GM23338 (cell line): ENCODE results near the gene GFOD1. TPM values are rescaled to one million over a fixed set of nuclear protein-coding genes. Genes with fewer than 3 reads are reported as not detected.

Source experiments
- ATAC-seq: fragments of 200-7000 bp; cut with Tn5 transposase; 3 replicates; pipeline ENCODE4 v1.9.1; 2020
- DNase-seq: peaks from one replicate; pipeline ENCODE4 v3.0.0-alpha.2; 2015; ENCODE audit warnings: low spot score
- H2AFZ ChIP-seq: fragments of 200-600 bp; sonication (generic); 2 replicates; pipeline ENCODE4 v1.8.0; 2016; ENCODE audit warnings: antibody characterized with exemption, mild to moderate bottlenecking, moderate library complexity
- H3F3A ChIP-seq: fragments of 200-600 bp; sonication (generic); replicated peaks from 2 replicates; pipeline ENCODE4 v1.8.0; 2017; ENCODE audit warnings: antibody characterized with exemption, mixed run types, low read depth
- H3K27ac ChIP-seq: fragments of 200-600 bp; sonication (generic); 2 replicates; pipeline ENCODE4 v1.6.1; 2016; ENCODE audit warnings: low read depth
- H3K27me3 ChIP-seq: fragments of 200-600 bp; sonication (generic); 2 replicates; pipeline ENCODE4 v1.8.0; 2016; ENCODE audit warnings: mild to moderate bottlenecking, mixed run types, moderate library complexity; ENCODE audit not compliant: insufficient read depth
- H3K36me3 ChIP-seq: fragments of 200-600 bp; sonication (generic); 2 replicates; pipeline ENCODE4 v1.8.0; 2016; ENCODE audit warnings: mild to moderate bottlenecking; ENCODE audit not compliant: insufficient read depth
- H3K4me1 ChIP-seq: fragments of 200-600 bp; sonication (generic); 2 replicates; pipeline ENCODE4 v1.8.0; 2016; ENCODE audit warnings: mild to moderate bottlenecking, moderate library complexity; ENCODE audit not compliant: insufficient read depth
- H3K4me2 ChIP-seq: fragments of 200-600 bp; sonication (generic); 2 replicates; pipeline ENCODE4 v1.7.1; 2017; ENCODE audit warnings: mixed run types
- H3K4me3 ChIP-seq: fragments of 200-600 bp; sonication (generic); 2 replicates; pipeline ENCODE4 v1.6.1; 2016; ENCODE audit warnings: mixed run types
- H3K79me2 ChIP-seq: fragments of 200-600 bp; sonication (generic); replicated peaks from 2 replicates; pipeline ENCODE4 v1.8.0; 2017; ENCODE audit warnings: mild to moderate bottlenecking; ENCODE audit not compliant: insufficient read depth
- H3K9me2 ChIP-seq: fragments of 200-600 bp; sonication (generic); 2 replicates; pipeline ENCODE4 v1.8.0; 2017; ENCODE audit not compliant: insufficient read depth
- H4K20me1 ChIP-seq: fragments of 200-600 bp; sonication (generic); replicated peaks from 2 replicates; pipeline ENCODE4 v1.8.0; 2017; ENCODE audit warnings: mild to moderate bottlenecking; ENCODE audit not compliant: insufficient read depth
- H3K27ac Mint-ChIP-seq: 2 replicates; pipeline ENCODE4 v1.8.0; 2020; ENCODE audit warnings: inconsistent platforms, mild to moderate bottlenecking, moderate library complexity, mixed read lengths
- H3K27me3 Mint-ChIP-seq: 3 replicates; pipeline ENCODE4 v1.8.0; 2022; ENCODE audit warnings: low read depth, mild to moderate bottlenecking, moderate library complexity, mixed read lengths, inconsistent platforms; ENCODE audit not compliant: insufficient read depth, poor library complexity
- H3K36me3 Mint-ChIP-seq: 3 replicates; pipeline ENCODE4 v1.8.0; 2021; ENCODE audit warnings: low read depth, mild to moderate bottlenecking, inconsistent platforms, moderate library complexity, mixed read lengths
- H3K4me1 Mint-ChIP-seq: 3 replicates; pipeline ENCODE4 v1.8.0; 2020; ENCODE audit warnings: mild to moderate bottlenecking, inconsistent platforms, mixed read lengths
- H3K4me3 Mint-ChIP-seq: 3 replicates; pipeline ENCODE4 v1.8.0; 2021; ENCODE audit warnings: moderate library complexity, mild to moderate bottlenecking, inconsistent platforms, mixed read lengths
- H3K9me3 Mint-ChIP-seq: 3 replicates; pipeline ENCODE4 v1.8.0; 2020; ENCODE audit warnings: moderate library complexity, mild to moderate bottlenecking, inconsistent platforms, mixed read lengths
- CREB1 ChIP-seq: fragments of 250-450 bp; sonication (Bioruptor Pico); IDR thresholded peaks from 2 replicates; pipeline ENCODE4 v1.5.0; 2020; ENCODE audit warnings: low read depth, mild to moderate bottlenecking, moderate library complexity
- CTCF ChIP-seq, 2 experiments: fragments of 200-600 bp in 1 of 2; sonication (generic) in 1 of 2; conservative IDR thresholded peaks; 2 replicates each; pipeline versions ENCODE4 v1.5.1 to v1.6.1; 2016 to 2017; ENCODE audit warnings: antibody characterized with exemption in 2 of 2, low read depth in 2 of 2, mild to moderate bottlenecking in 2 of 2, moderate library complexity in 1 of 2
- EZH2phosphoT487 ChIP-seq: fragments of 200-600 bp; sonication (generic); IDR thresholded peaks from one replicate; pipeline ENCODE4 v1.8.1; 2018; ENCODE audit warnings: antibody characterized with exemption; ENCODE audit not compliant: unreplicated experiment
- JUNB ChIP-seq: IDR thresholded peaks from one replicate; pipeline ENCODE4 v1.6.1; 2016; ENCODE audit warnings: antibody characterized with exemption; ENCODE audit not compliant: unreplicated experiment
- NANOG ChIP-seq: IDR thresholded peaks from 2 replicates; pipeline ENCODE4 v1.6.1; 2016; ENCODE audit warnings: antibody characterized with exemption, borderline replicate concordance
- POLR2AphosphoS5 ChIP-seq: IDR thresholded peaks from 2 replicates; pipeline ENCODE4 v1.6.1; 2016; ENCODE audit warnings: antibody characterized with exemption, low read depth
- ZNF114 ChIP-seq: fragments of 250-450 bp; sonication (Bioruptor Pico); IDR thresholded peaks from 2 replicates; pipeline ENCODE4 v1.5.0; 2020; ENCODE audit warnings: mild to moderate bottlenecking, moderate library complexity
- ZNF331 ChIP-seq: fragments of 250-450 bp; sonication (Bioruptor Pico); IDR thresholded peaks from 2 replicates; pipeline ENCODE4 v1.5.0; 2020; ENCODE audit warnings: low read depth, mild to moderate bottlenecking, moderate library complexity
- polyA plus RNA-seq: library from polyadenylated mRNA; unstranded; fragments of >200 nt; fragmentation: Nextera tagmentation; extraction: Ambion mirVana; gene quantifications from 2 replicates; pipeline ENCODE4 v1.2.1, GENCODE V29; 2016
- total RNA-seq: library from RNA; depleted of rRNA; stranded (reverse); fragments of >200 nt; shearing (Covaris generic); gene quantifications from 2 replicates; pipeline ENCODE4 v1.2.3, GENCODE V29; 2014
- TF ChIP-seq, protein P1 (sequence below): IDR thresholded peaks from one replicate; pipeline ENCODE4 v1.6.1; 2018; ENCODE audit warnings: antibody characterized with exemption; ENCODE audit not compliant: unreplicated experiment
- TF ChIP-seq, protein P2 (sequence below): IDR thresholded peaks from 2 replicates; pipeline ENCODE4 v1.6.1; 2016; ENCODE audit warnings: antibody characterized with exemption

Gene GFOD1
- total and polyA plus RNA-seq, 2 experiments from 2014 or later: 4.9 to 12.8 TPM

- Histone ChIP-seq H2AFZ (no peak overlapping the region), H3K27me3 (no peaks in the 10 kb centered on the region), H4K20me1 (no peaks in the 10 kb centered on the region), H3K27ac (no peak overlapping the region), H3K4me1 (peaks cover 7% of the 10 kb centered on the region), H3K36me3 (no peaks in the 10 kb centered on the region), H3K4me2 (no peak overlapping the region), H3K9me2 (peaks cover 9% of the 10 kb centered on the region), H3K79me2 (peaks cover 21% of the 10 kb centered on the region), H3F3A (no peaks in the 10 kb centered on the region), H3K4me3 (no peak overlapping the region)
- Mint-ChIP-seq H3K4me1 (peaks cover 16% of the 10 kb centered on the region), H3K36me3 (peaks cover 19% of the 10 kb centered on the region), H3K27me3 (peaks cover 2% of the 10 kb centered on the region), H3K4me3 (no peak overlapping the region), H3K27ac (no peak overlapping the region), H3K9me3 (no peaks in the 10 kb centered on the region)
- ATAC-seq (no peak), DNase-seq (no peak)
- TF ChIP-seq, protein P1, sequence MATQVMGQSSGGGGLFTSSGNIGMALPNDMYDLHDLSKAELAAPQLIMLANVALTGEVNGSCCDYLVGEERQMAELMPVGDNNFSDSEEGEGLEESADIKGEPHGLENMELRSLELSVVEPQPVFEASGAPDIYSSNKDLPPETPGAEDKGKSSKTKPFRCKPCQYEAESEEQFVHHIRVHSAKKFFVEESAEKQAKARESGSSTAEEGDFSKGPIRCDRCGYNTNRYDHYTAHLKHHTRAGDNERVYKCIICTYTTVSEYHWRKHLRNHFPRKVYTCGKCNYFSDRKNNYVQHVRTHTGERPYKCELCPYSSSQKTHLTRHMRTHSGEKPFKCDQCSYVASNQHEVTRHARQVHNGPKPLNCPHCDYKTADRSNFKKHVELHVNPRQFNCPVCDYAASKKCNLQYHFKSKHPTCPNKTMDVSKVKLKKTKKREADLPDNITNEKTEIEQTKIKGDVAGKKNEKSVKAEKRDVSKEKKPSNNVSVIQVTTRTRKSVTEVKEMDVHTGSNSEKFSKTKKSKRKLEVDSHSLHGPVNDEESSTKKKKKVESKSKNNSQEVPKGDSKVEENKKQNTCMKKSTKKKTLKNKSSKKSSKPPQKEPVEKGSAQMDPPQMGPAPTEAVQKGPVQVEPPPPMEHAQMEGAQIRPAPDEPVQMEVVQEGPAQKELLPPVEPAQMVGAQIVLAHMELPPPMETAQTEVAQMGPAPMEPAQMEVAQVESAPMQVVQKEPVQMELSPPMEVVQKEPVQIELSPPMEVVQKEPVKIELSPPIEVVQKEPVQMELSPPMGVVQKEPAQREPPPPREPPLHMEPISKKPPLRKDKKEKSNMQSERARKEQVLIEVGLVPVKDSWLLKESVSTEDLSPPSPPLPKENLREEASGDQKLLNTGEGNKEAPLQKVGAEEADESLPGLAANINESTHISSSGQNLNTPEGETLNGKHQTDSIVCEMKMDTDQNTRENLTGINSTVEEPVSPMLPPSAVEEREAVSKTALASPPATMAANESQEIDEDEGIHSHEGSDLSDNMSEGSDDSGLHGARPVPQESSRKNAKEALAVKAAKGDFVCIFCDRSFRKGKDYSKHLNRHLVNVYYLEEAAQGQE: no peak
- TF ChIP-seq EZH2phosphoT487: no peak
- TF ChIP-seq CTCF (conservative IDR thresholded peaks at IDR 0.05; ENCODE audit: low read depth in 2 of 2): no peak
- no peak for TF ChIP-seq ZNF114 (CRISPR knock-in tag)
- no peak for TF ChIP-seq JUNB
- no peak for TF ChIP-seq CREB1 (CRISPR knock-in tag)
- no peak for TF ChIP-seq POLR2AphosphoS5
- TF ChIP-seq NANOG: no peak
- TF ChIP-seq, protein P2, sequence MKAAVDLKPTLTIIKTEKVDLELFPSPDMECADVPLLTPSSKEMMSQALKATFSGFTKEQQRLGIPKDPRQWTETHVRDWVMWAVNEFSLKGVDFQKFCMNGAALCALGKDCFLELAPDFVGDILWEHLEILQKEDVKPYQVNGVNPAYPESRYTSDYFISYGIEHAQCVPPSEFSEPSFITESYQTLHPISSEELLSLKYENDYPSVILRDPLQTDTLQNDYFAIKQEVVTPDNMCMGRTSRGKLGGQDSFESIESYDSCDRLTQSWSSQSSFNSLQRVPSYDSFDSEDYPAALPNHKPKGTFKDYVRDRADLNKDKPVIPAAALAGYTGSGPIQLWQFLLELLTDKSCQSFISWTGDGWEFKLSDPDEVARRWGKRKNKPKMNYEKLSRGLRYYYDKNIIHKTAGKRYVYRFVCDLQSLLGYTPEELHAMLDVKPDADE: no peak
- no peak for TF ChIP-seq ZNF331 (CRISPR knock-in tag)
Observed at GRCh38 chr6:13472099-13472498, 15.3 kb downstream of the GFOD1 start.

DNA sequence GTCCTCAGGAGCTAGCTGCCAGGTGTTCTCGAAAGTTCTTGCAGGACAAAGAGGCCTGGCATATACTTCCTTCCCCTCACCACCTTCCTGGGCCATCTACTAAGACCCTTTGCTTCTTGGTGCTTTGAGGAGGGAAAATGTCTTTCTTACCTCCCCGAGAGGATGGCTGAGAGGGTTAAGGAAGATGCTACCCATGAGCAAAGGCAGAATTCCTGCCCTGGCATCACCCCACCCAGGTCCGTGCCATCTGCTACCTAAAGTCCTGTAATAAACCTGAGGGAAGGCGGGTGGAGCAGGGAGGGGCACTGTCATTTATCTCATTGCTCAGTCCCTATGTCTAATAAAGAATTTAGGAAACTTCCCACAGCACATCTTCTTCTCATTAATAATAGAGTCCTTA lies 16.2 kb downstream of the GFOD1 start:
- Mint-ChIP-seq H3K4me3 (no peak overlapping the region), H3K27ac (no peak overlapping the region), H3K36me3 (peaks cover 18% of the 10 kb centered on the region), H3K4me1 (peaks cover 18% of the 10 kb centered on the region), H3K27me3 (peaks cover 2% of the 10 kb centered on the region), H3K9me3 (no peaks in the 10 kb centered on the region)
- ATAC-seq: no peak
- H3F3A ChIP-seq: no peaks in the 10 kb centered on the region
- no peak overlapping the region for H2AFZ ChIP-seq
- DNase-seq: no peak
- no peaks in the 10 kb centered on the region for H3K27me3 ChIP-seq
- H3K4me2 ChIP-seq: no peak overlapping the region
- H3K4me1 ChIP-seq: peaks cover 8% of the 10 kb centered on the region
- H3K36me3 ChIP-seq: no peaks in the 10 kb centered on the region
- H3K27ac ChIP-seq: no peak overlapping the region
- no peak overlapping the region for H3K4me3 ChIP-seq
- H3K9me2 ChIP-seq: peaks cover 9% of the 10 kb centered on the region
- no peaks in the 10 kb centered on the region for H4K20me1 ChIP-seq
- H3K79me2 ChIP-seq: peaks cover 28% of the 10 kb centered on the region
- TF ChIP-seq, protein P2: no peak
- no peak for TF ChIP-seq JUNB
- TF ChIP-seq, protein P1: no peak
- TF ChIP-seq ZNF331 (CRISPR knock-in tag): no peak
- TF ChIP-seq EZH2phosphoT487: no peak
- no peak for TF ChIP-seq POLR2AphosphoS5
- TF ChIP-seq CREB1 (CRISPR knock-in tag): no peak
- TF ChIP-seq ZNF114 (CRISPR knock-in tag): no peak
